BLaER1 treated with 17β-estradiol and CSF1 and Interleukin-3, amounts not matched to agents 10 nM and 100 nM (cell line): ENCODE data around the gene SLC25A21.

Source experiments
- H3K27ac ChIP-seq, 11 experiments: shearing (Covaris generic); formaldehyde crosslinking; 2 replicates each; pipeline ENCODE4 v1.8.1; 2022
- H3K27me3 ChIP-seq, 11 experiments: shearing (Covaris generic); formaldehyde crosslinking; 2 replicates each; pipeline ENCODE4 v1.8.1; 2022
- H3K36me3 ChIP-seq, 11 experiments: shearing (Covaris generic); formaldehyde crosslinking; 2 replicates each; pipeline ENCODE4 v1.8.1; 2022
- H3K4me1 ChIP-seq, 10 experiments: shearing (Covaris generic); formaldehyde crosslinking; 2 replicates each; pipeline ENCODE4 v1.8.1; 2022
- H3K4me2 ChIP-seq, 11 experiments: shearing (Covaris generic); formaldehyde crosslinking; 2 replicates each; pipeline ENCODE4 v1.8.1; 2022
- H3K4me3 ChIP-seq, 10 experiments: shearing (Covaris generic); formaldehyde crosslinking; 2 replicates each; pipeline ENCODE4 v1.8.1; 2022
- H3K9ac ChIP-seq, 11 experiments: shearing (Covaris generic); formaldehyde crosslinking; 2 replicates each; pipeline ENCODE4 v1.8.1; 2022
- H3K9me3 ChIP-seq, 11 experiments: shearing (Covaris generic); formaldehyde crosslinking; replicated peaks in 1 of 11; 2 replicates each; pipeline ENCODE4 v1.8.1; 2022
- H4K20me1 ChIP-seq, 11 experiments: shearing (Covaris generic); formaldehyde crosslinking; 2 replicates each; pipeline ENCODE4 v1.8.1; 2022
- Cebpa-rat ChIP-seq, 11 experiments: shearing (Covaris generic); IDR thresholded peaks; 2 replicates each; pipeline ENCODE4 v1.8.1; 2022

Gene SLC25A21

GRCh38 chr14:36827861-36828260 is 344.5 kb downstream of the SLC25A21 start:
- no peak overlapping the region for H3K4me2 ChIP-seq
- no peak overlapping the region for H3K4me3 ChIP-seq
- no peaks in the 10 kb centered on the region for H4K20me1 ChIP-seq
- H3K9me3 ChIP-seq = peaks cover 0 to 6% (median 0%) of the 10 kb centered on the region in 11 experiments; a peak in 1 of 22 replicates
- no peak for TF ChIP-seq Cebpa-rat (IDR thresholded peaks at IDR 0.05)
- peaks cover 0 to 6% (median 0%) of the 10 kb centered on the region in 10 experiments; a peak in 5 of 20 replicates for H3K4me1 ChIP-seq
- no peak overlapping the region for H3K9ac ChIP-seq
- no peak overlapping the region for H3K27ac ChIP-seq
- H3K36me3 ChIP-seq = no peaks in the 10 kb centered on the region
- H3K27me3 ChIP-seq = no peaks in the 10 kb centered on the region

DNA sequence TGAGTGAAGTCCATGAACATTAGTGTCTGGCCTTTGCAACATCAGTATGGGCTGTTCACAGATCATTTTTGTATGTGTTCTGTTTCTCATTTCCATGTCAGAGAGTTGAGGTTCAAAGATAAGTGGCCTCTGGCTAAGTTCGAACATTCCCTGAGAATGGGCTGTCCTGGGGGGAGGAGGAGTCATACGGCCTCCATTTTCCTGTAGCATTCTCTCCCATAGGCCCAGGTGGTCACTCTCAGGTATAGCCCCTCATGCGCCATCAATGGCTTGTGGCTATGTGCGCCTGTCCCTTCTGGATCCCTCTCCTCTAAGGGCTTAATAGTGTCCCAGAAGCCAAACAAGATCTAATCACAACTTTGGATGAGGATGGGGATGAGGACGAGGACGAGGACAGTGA is 345.8 kb downstream of the SLC25A21 start:
- peak overlapping the region in 3 of 11 experiments; percentile 2 to 26 (median 10); a peak in 6 of 22 replicates for H3K4me2 ChIP-seq
- no peaks in the 10 kb centered on the region for H3K36me3 ChIP-seq
- no peaks in the 10 kb centered on the region for H3K27me3 ChIP-seq
- no peak overlapping the region for H3K9ac ChIP-seq
- H3K9me3 ChIP-seq = peaks cover 0 to 6% (median 0%) of the 10 kb centered on the region in 11 experiments; a peak in 1 of 22 replicates
- no peaks in the 10 kb centered on the region for H4K20me1 ChIP-seq
- no peak overlapping the region for H3K4me3 ChIP-seq
- H3K27ac ChIP-seq = no peak overlapping the region
- peaks cover 0 to 11% (median 2%) of the 10 kb centered on the region in 10 experiments; a peak in 9 of 20 replicates for H3K4me1 ChIP-seq
- TF ChIP-seq Cebpa-rat (IDR thresholded peaks at IDR 0.05) = no peak

DNA sequence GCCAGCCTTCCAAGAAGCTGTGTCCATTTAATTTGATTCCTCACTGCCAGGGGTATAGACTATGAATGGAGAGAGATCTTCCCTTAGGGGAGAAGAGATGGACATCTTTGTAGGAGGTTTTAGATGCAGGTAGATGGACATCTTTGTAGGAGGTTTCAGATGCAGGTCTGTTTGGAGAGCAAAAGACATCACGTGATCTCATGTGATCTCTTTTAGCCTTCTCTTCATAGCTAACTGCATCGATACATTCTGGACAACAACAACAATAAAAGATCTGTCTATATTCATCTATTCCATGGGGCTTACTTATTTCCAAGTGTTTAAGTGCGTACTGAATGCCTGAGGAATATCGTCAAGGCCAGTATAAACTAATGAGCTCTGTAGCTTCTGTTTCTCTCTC is 347.6 kb downstream of the SLC25A21 start:
- Histone ChIP-seq H4K20me1 (no peaks in the 10 kb centered on the region), H3K4me3 (no peak overlapping the region), H3K36me3 (no peaks in the 10 kb centered on the region), H3K4me2 (no peak overlapping the region), H3K27me3 (no peaks in the 10 kb centered on the region), H3K27ac (no peak overlapping the region), H3K9ac (no peak overlapping the region), H3K4me1 (peaks cover 0 to 28% (median 10%) of the 10 kb centered on the region in 10 experiments; a peak in 12 of 20 replicates), H3K9me3 (peaks cover 0 to 6% (median 0%) of the 10 kb centered on the region in 11 experiments; a peak in 1 of 22 replicates)
- no peak for TF ChIP-seq Cebpa-rat (IDR thresholded peaks at IDR 0.05)

- no peak overlapping the region for H3K4me3 ChIP-seq
- H3K36me3 ChIP-seq = no peaks in the 10 kb centered on the region
- H3K27ac ChIP-seq = no peak overlapping the region
- no peak overlapping the region for H3K9ac ChIP-seq
- no peaks in the 10 kb centered on the region for H3K27me3 ChIP-seq
- H4K20me1 ChIP-seq = no peaks in the 10 kb centered on the region
- TF ChIP-seq Cebpa-rat (IDR thresholded peaks at IDR 0.05) = no peak
- peaks cover 8 to 40% (median 21%) of the 10 kb centered on the region in 10 experiments; a peak in 19 of 20 replicates for H3K4me1 ChIP-seq
- no peak overlapping the region for H3K4me2 ChIP-seq
- H3K9me3 ChIP-seq = no peaks in the 10 kb centered on the region
These were observed 348.8 kb downstream of the SLC25A21 start for GRCh38 chr14:36823651-36824050.

GRCh38 chr14:36822685-36823084 is 349.7 kb downstream of the SLC25A21 start:
- H3K9me3 ChIP-seq = no peaks in the 10 kb centered on the region
- no peaks in the 10 kb centered on the region for H3K36me3 ChIP-seq
- H3K4me1 ChIP-seq = peaks cover 11 to 50% (median 31%) of the 10 kb centered on the region in 10 experiments; a peak in 19 of 20 replicates
- H3K27me3 ChIP-seq = no peaks in the 10 kb centered on the region
- H3K27ac ChIP-seq = no peak overlapping the region
- H4K20me1 ChIP-seq = no peaks in the 10 kb centered on the region
- H3K4me3 ChIP-seq = no peak overlapping the region
- TF ChIP-seq Cebpa-rat (IDR thresholded peaks at IDR 0.05) = no peak
- H3K9ac ChIP-seq = no peak overlapping the region
- H3K4me2 ChIP-seq = 0 out of 22 replicates have a peak overlapping the region, but pooled peaks of 1 of the 11 experiments have one; percentile 71

DNA sequence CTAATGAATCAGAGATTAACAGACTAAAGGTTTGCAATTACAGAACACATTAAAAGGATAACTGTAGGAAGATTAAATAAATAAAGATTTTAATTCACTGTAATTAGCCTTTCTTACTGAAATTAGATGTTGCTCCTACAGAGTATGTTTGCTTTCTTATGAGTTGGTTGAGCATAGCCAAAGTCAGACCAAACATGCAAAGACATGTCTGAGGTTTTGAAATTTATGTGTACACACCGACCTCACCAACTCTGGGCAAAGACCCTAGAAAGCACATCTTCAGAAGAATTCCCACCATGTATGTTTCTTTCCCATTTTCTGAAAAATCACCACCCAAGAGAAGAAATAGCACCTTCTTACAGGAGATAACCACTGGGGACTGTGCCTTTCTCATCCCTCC is 351.5 kb downstream of the SLC25A21 start:
- peak overlapping the region in 1 of 11 experiments; percentile 27; a peak in 1 of 22 replicates for H3K27ac ChIP-seq
- H4K20me1 ChIP-seq = no peaks in the 10 kb centered on the region
- peak overlapping the region in 4 of 11 experiments; percentile 44 to 81 (median 71); a peak in 9 of 22 replicates for H3K4me2 ChIP-seq
- no peak overlapping the region for H3K9ac ChIP-seq
- no peak for TF ChIP-seq Cebpa-rat (IDR thresholded peaks at IDR 0.05)
- no peaks in the 10 kb centered on the region for H3K36me3 ChIP-seq
- H3K4me3 ChIP-seq = no peak overlapping the region
- no peaks in the 10 kb centered on the region for H3K27me3 ChIP-seq
- H3K9me3 ChIP-seq = no peaks in the 10 kb centered on the region; a peak in 1 of 22 replicates
- H3K4me1 ChIP-seq = peaks cover 13 to 68% (median 46%) of the 10 kb centered on the region in 10 experiments

- no peak overlapping the region for H3K9ac ChIP-seq
- no peaks in the 10 kb centered on the region for H3K36me3 ChIP-seq
- peaks cover 0 to 2% (median 0%) of the 10 kb centered on the region in 11 experiments; a peak in 2 of 22 replicates for H3K9me3 ChIP-seq
- no peak for TF ChIP-seq Cebpa-rat (IDR thresholded peaks at IDR 0.05)
- no peaks in the 10 kb centered on the region for H4K20me1 ChIP-seq
- peak overlapping the region in 1 of 11 experiments; percentile 27; a peak in 1 of 22 replicates for H3K27ac ChIP-seq
- H3K4me2 ChIP-seq = peak overlapping the region in 7 of 11 experiments; percentile 22 to 81 (median 71); a peak in 12 of 22 replicates
- no peaks in the 10 kb centered on the region for H3K27me3 ChIP-seq
- H3K4me1 ChIP-seq = peaks cover 13 to 72% (median 46%) of the 10 kb centered on the region in 10 experiments
- H3K4me3 ChIP-seq = no peak overlapping the region
These were observed 352.2 kb downstream of the SLC25A21 start for GRCh38 chr14:36820111-36820709.

DNA sequence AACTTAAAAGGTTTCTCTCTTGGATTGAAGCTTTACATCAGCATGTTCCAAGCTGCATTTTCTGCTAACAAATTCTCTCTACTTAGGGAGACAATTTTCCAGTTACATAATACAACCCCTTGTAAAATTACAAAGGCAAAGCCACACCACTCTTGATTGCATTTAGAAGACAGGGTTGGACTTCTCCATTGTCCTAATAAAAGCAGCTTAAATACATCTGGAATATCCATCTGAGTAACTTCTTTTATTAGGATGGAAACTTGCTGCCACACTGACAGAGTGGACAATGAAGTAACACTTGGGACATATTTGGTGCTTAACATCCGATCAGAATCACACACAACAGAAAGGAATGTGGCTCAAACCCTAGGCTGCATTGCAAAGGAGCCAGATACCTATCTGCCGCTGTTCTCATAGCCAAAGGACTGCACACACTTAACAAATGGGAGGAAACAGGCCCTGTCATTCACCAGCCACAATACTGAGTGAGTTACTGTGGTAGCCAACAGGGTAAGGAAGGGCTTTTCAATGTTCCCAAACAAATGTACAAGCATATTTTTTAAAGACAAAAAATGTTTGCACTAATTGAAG is 353.5 kb downstream of the SLC25A21 start:
- Histone ChIP-seq H3K4me3 (no peak overlapping the region; a peak in 1 of 20 replicates), H3K9me3 (peaks cover 0 to 7% (median 0%) of the 10 kb centered on the region in 11 experiments; a peak in 4 of 22 replicates), H3K27ac (peak overlapping the region in 3 of 11 experiments; percentile 4 to 44 (median 25); a peak in 3 of 22 replicates), H3K4me1 (peaks cover 13 to 72% (median 46%) of the 10 kb centered on the region in 10 experiments), H4K20me1 (no peaks in the 10 kb centered on the region), H3K4me2 (peak overlapping the region in 8 of 11 experiments; percentile 66 to 88 (median 74); a peak in 16 of 22 replicates), H3K36me3 (no peaks in the 10 kb centered on the region), H3K9ac (peak overlapping the region in 2 of 11 experiments; percentile 0 to 31; a peak in 2 of 22 replicates), H3K27me3 (no peaks in the 10 kb centered on the region)
- TF ChIP-seq Cebpa-rat (IDR thresholded peaks at IDR 0.05) = no peak

- peaks cover 0 to 7% (median 0%) of the 10 kb centered on the region in 11 experiments; a peak in 4 of 22 replicates for H3K9me3 ChIP-seq
- no peak for TF ChIP-seq Cebpa-rat (IDR thresholded peaks at IDR 0.05)
- H3K4me1 ChIP-seq = peaks cover 13 to 72% (median 46%) of the 10 kb centered on the region in 10 experiments
These were observed 354.2 kb downstream of the SLC25A21 start for GRCh38 chr14:36818246-36818645.

More at GRCh38 chr14:36818246-36818645, 354.2 kb downstream of the SLC25A21 start:
- Histone ChIP-seq H3K4me3 (no peak overlapping the region), H3K9ac (peak overlapping the region in 2 of 11 experiments; percentile 0 to 31; a peak in 2 of 22 replicates), H3K4me2 (peak overlapping the region in 10 of 11 experiments; percentile 0 to 88 (median 72); a peak in 17 of 22 replicates), H3K36me3 (no peaks in the 10 kb centered on the region), H4K20me1 (no peaks in the 10 kb centered on the region), H3K27ac (peak overlapping the region in 3 of 11 experiments; percentile 4 to 44 (median 25); a peak in 4 of 22 replicates), H3K27me3 (no peaks in the 10 kb centered on the region)
